Measurements from ENCODE around the gene LILRB4.
"Not testable (repeated sequence)": the region's sequence is repeated elsewhere in the genome, so short reads cannot be mapped to it uniquely, and the experiment has no call there.

Gene LILRB4

DNA sequence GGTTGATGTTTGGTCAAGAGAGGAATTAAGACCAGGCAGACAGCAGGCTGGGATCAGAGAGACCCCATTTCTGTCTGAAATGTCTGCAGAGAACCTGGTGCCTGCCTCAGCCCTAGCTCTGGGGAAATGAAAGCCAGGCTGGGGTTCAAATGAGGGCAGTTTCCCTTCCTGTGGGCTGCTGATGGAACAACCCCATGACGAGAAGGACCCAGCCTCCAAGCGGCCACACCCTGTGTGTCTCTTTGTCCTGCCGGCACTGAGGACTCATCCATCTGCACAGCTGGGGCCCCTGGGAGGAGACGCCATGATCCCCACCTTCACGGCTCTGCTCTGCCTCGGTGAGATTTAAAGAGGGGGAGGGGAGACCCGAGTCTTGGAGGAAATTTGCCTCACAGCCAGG lies at the start of gene LILRB4:
LILRB4 (plus strand) TSS at position 256 of the 400 bp plus-strand sequence; CDS start at position 305, 49 bp downstream.
- TF ChIP-seq, protein P1, sequence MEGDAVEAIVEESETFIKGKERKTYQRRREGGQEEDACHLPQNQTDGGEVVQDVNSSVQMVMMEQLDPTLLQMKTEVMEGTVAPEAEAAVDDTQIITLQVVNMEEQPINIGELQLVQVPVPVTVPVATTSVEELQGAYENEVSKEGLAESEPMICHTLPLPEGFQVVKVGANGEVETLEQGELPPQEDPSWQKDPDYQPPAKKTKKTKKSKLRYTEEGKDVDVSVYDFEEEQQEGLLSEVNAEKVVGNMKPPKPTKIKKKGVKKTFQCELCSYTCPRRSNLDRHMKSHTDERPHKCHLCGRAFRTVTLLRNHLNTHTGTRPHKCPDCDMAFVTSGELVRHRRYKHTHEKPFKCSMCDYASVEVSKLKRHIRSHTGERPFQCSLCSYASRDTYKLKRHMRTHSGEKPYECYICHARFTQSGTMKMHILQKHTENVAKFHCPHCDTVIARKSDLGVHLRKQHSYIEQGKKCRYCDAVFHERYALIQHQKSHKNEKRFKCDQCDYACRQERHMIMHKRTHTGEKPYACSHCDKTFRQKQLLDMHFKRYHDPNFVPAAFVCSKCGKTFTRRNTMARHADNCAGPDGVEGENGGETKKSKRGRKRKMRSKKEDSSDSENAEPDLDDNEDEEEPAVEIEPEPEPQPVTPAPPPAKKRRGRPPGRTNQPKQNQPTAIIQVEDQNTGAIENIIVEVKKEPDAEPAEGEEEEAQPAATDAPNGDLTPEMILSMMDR (conservative IDR thresholded peaks at IDR 0.05; ENCODE audit: control insufficient read depth, insufficient read depth, low read depth, low read length) = no peak
- DNase-seq (ENCODE audit: low read depth) = no peak
- H3K4me3 ChIP-seq (ENCODE audit: control insufficient read depth, low read depth, low read length) = no peak within 1 kb of the TSS

GRCh38 chr19:54614726-54615125 lies 48.1 kb upstream of the LILRB4 start:
- H3K4me3 ChIP-seq (ENCODE audit: control insufficient read depth, low read depth, low read length) = no peak overlapping the region
- no peak for DNase-seq (ENCODE audit: low read depth)
- TF ChIP-seq, protein P1 (conservative IDR thresholded peaks at IDR 0.05; ENCODE audit: control insufficient read depth, insufficient read depth, low read depth, low read length) = no peak

DNA sequence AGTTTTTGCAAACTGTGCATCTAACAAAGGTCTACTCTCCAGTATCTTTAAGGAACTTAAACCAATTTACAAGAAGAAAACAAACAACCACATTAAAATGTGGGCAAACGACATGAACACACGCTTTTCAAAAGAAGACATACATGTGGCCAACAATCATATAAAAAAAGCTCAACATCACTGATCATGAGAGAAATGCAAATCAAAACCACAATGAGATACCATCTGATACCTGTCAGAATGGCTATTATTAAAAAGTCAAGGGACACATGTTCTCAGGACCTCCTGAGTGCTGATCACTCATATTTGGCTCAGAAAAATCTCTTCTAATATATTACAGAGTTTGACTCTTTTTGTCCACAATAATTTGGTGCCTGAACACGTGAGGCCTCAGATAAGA lies 46.7 kb upstream of the LILRB4 start:
- no peak for DNase-seq (ENCODE audit: low read depth)
- no peak overlapping the region for H3K4me3 ChIP-seq (ENCODE audit: control insufficient read depth, low read depth, low read length)
- TF ChIP-seq, protein P1 (conservative IDR thresholded peaks at IDR 0.05; ENCODE audit: control insufficient read depth, insufficient read depth, low read depth, low read length) = no peak

DNA sequence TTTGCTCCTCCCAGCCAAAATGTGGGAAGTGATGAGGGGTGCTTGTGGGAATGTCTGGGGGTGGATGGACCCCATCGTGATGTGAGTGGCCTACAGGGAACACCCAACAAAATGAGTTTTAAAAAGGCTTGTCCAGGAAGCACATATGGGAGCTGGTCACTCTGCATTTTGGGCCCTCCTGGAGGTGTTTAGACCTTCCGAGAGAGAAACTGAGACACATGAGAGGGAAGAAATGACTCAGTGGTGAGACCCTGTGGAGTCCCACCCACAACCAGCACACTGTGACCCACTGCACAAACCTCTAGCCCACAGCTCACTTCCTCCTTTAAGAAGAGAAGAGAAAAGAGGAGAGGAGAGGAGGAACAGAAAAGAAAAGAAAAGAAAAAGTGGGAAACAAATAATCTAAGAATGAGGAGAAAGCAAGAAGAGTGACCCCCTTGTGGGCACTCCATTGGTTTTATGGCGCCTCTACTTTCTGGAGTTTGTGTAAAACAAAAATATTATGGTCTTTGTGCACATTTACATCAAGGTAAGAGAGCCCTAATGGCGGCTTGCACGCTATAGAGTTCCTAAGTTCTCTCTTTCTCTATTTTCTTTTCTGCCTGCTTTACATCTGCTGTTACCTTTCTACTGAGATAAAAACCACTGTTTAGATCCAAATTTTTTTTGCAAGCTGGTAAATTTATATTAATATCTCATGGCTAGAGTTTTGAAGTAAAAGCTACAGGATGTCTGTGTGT lies 45.8 kb upstream of the LILRB4 start:
- TF ChIP-seq, protein P1 (conservative IDR thresholded peaks at IDR 0.05; ENCODE audit: control insufficient read depth, insufficient read depth, low read depth, low read length) = no peak
- DNase-seq (ENCODE audit: low read depth) = no peak
- no peak overlapping the region for H3K4me3 ChIP-seq (ENCODE audit: control insufficient read depth, low read depth, low read length)

GRCh38 chr19:54620464-54620863 lies 42.3 kb upstream of the LILRB4 start:
- TF ChIP-seq, protein P1 (conservative IDR thresholded peaks at IDR 0.05; ENCODE audit: control insufficient read depth, insufficient read depth, low read depth, low read length) = no peak
- no peak for DNase-seq (ENCODE audit: low read depth)
- H3K4me3 ChIP-seq (ENCODE audit: control insufficient read depth, low read depth, low read length) = no peak overlapping the region

DNA sequence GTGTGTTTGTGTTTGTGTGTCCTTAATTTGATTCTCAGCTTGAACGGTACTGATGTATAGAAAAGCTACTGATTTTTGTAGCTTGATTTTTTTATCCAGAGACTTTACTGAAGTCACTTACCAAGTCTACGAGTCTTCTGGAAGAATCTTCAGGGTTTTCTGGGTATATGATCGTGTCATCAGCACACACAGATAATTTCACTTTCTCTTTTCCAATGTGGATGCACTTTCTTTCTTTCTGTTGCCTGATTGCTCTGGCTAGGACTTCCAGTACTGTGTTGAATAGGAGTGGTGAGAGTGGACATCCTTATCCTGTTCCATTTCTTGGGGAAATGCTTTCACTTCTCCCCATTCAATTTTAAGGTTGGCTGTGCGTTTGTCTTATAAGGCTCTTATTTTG lies 40.4 kb upstream of the LILRB4 start:
- no peak for DNase-seq (ENCODE audit: low read depth)
- no peak overlapping the region for H3K4me3 ChIP-seq (ENCODE audit: control insufficient read depth, low read depth, low read length)
- TF ChIP-seq, protein P1 (conservative IDR thresholded peaks at IDR 0.05; ENCODE audit: control insufficient read depth, insufficient read depth, low read depth, low read length) = no peak

DNA sequence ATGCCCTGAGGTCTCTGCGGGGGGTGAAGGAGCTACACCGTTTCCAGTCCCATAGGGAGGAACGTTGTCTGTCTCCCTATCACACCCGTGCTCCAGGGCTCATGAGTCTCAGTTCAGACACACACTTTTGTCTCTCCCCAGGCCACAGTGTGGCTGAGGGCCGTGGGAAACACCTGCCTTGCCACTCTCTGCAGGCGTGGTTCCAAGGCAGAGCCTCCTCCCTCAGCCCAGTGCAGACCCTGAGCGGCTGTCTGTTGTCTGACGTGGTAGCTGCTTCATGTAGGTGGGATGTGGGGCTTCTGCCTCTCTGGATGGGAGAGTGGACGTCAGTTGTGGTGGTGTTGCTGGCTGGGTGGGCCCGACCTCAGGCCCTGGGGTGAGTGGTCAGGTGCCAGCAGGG lies 38.6 kb upstream of the LILRB4 start:
- H3K4me3 ChIP-seq (ENCODE audit: control insufficient read depth, low read depth, low read length); DNase-seq (ENCODE audit: low read depth): not testable (repeated sequence)

DNA sequence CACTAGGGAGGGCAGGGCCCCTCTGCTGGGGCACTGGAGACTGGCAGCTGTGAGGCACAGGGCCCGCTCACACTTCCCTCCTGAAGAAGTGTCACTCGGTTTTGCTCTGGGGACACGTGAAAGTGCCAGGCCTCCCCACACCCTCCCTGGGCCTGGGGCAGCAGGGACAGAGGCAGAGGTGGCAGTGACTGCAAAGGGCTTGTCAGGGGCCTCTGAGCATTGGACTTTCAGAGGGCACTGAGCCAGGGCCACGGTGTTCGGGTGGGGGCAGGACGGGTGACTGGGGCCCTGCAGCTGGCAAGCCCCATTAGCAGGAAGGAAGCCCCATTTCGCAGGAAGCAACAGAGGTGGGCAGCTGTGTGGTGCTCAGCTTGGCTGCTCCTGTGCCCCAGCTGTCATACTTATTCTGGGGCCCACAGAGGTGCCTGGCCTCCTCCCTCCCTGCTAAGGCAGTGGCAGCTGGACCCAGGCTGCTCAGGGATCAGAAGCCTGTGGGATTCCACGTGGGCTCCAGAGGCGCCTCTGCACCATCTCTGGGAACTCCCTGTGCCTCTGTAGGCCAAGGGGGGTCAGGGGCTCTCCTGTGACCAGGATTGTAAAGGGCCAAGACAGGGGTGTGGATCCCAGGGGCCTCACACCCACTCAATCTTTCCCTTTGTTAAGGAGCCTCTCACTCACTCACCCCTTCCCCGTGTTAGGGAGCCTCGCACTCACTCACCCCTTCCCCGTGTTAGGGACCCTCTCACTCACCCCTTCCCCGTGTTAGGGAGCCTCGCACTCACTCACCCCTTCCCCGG lies 37.7 kb upstream of the LILRB4 start:
- not testable (repeated sequence) for H3K4me3 ChIP-seq (ENCODE audit: control insufficient read depth, low read depth, low read length); DNase-seq (ENCODE audit: low read depth)
